ENCODE data around the gene UNC5A.

The UNC5A gene

GRCh38 chr5:176901260-176902101 lies 91.1 kb downstream of the UNC5A start:
- DNase-seq, result peak; percentile 75

GRCh38 chr5:176902102-176902814 lies 91.9 kb downstream of the UNC5A start:
- no peak for DNase-seq

GRCh38 chr5:176902911-176903664 lies 92.7 kb downstream of the UNC5A start:
- DNase-seq, result peak; percentile 37

GRCh38 chr5:176904276-176904675 lies 93.9 kb downstream of the UNC5A start:
- DNase-seq, result no peak

- no peak for DNase-seq
These were observed 95.8 kb downstream of the UNC5A start for GRCh38 chr5:176906126-176906525.

- no peak for DNase-seq
These were observed 96.4 kb downstream of the UNC5A start for GRCh38 chr5:176906796-176907195.

- peak; percentile 64 for DNase-seq
These were observed 98.5 kb downstream of the UNC5A start for GRCh38 chr5:176908675-176909368.

- DNase-seq, result no peak
These were observed 101.8 kb downstream of the UNC5A start for GRCh38 chr5:176912115-176912514.

- no peak for DNase-seq
These were observed 105.5 kb downstream of the UNC5A start for GRCh38 chr5:176915906-176916305.

GRCh38 chr5:176916337-176916736 lies 106.0 kb downstream of the UNC5A start:
- DNase-seq, result no peak

GRCh38 chr5:176918613-176919012 lies 108.3 kb downstream of the UNC5A start:
- no peak for DNase-seq

- DNase-seq, result no peak
These were observed 111.4 kb downstream of the UNC5A start for GRCh38 chr5:176921714-176922113.

- no peak for DNase-seq
These were observed 112.5 kb downstream of the UNC5A start for GRCh38 chr5:176922817-176923216.

GRCh38 chr5:176927562-176927961 lies 117.2 kb downstream of the UNC5A start:
- no peak for DNase-seq

GRCh38 chr5:176929654-176930053 lies 119.3 kb downstream of the UNC5A start:
- DNase-seq, result no peak

Measured in MV-4-11 (cell line).